K562 (cell line): Measurements from ENCODE around the gene RER1. TPM values are rescaled to one million over a fixed set of nuclear protein-coding genes. Genes with fewer than 3 reads are reported as not detected.

ENCODE experiments used
- ATAC-seq: fragments of 200-7000 bp; cut with Tn5 transposase; 3 replicates; pipeline ENCODE4 v1.9.1; 2020; ENCODE audit warnings: moderate library complexity
- BruUV-seq: library from RNA; stranded (reverse); fragments of 400-500 nt; replicated peaks from 2 replicates; lab custom pipeline; 2021; lab: Mats Ljungman, UMichigan
- CTCF ChIA-PET: fragments of 300-600 bp; formaldehyde crosslinking; extraction: SDS; loops from one replicate; lab custom pipeline; 2021; ENCODE audit warnings: low intra/inter-chr PET ratio; lab: Yijun Ruan, JAX
- POLR2A ChIA-PET: fragments of 300-600, 350-650 bp; sonication (Branson Sonifier 250); formaldehyde crosslinking; extraction: SDS; loops from one replicate; lab custom pipeline; 2021; ENCODE audit warnings: antibody characterized with exemption, inconsistent platforms; lab: Yijun Ruan, JAX
- DNase-seq, 4 experiments: peaks; one replicate each; pipeline versions ENCODE4 v3.0.0 to v3.0.0-alpha.2; 2011 to 2018; ENCODE audit warnings: low spot score in 3 of 4, mixed read lengths in 3 of 4; ENCODE audit errors: extremely low read depth in 1 of 4
- FAIRE-seq: peaks from 2 replicates; lab custom pipeline; 2011; peaks lifted over from hg19 to GRCh38; lab: Jason Lieb, UNC
- H2AFZ ChIP-seq: 2 replicates; pipeline ENCODE4 v1.6.0; 2011; ENCODE audit warnings: low read depth, low read length, control low read depth, inconsistent platforms
- H3K27ac ChIP-seq: fragments of 200-600 bp; 3 replicates; pipeline ENCODE4 v1.8.0; 2011; ENCODE audit warnings: low read depth, mild to moderate bottlenecking, control low read depth, inconsistent platforms, low read length, moderate library complexity, mixed read lengths; ENCODE audit errors: extremely low read depth
- H3K27me3 ChIP-seq, 2 experiments: fragments of 300-600 bp in 1 of 2; 2 replicates in 1 of 2; 3 replicates in 1 of 2; pipeline versions ENCODE4 v1.6.0 to v1.8.0; 2011; ENCODE audit warnings: inconsistent platforms in 2 of 2, low read length in 2 of 2, mild to moderate bottlenecking in 1 of 2, mixed read lengths in 1 of 2, moderate library complexity in 1 of 2; ENCODE audit not compliant: control insufficient read depth in 2 of 2, insufficient read depth in 2 of 2
- H3K36me3 ChIP-seq: fragments of 300-600 bp; 3 replicates; pipeline ENCODE4 v1.8.0; 2011; ENCODE audit warnings: mild to moderate bottlenecking, low read length, inconsistent platforms; ENCODE audit not compliant: control insufficient read depth, insufficient read depth
- H3K4me1 ChIP-seq, 2 experiments: fragments of 200-600 bp in 1 of 2; replicated peaks in 1 of 2; 2 replicates in 1 of 2; 3 replicates in 1 of 2; pipeline versions ENCODE4 v1.5.1 to v1.8.0; 2011; ENCODE audit warnings: inconsistent platforms in 2 of 2, low read length in 2 of 2, mild to moderate bottlenecking in 1 of 2, mixed read lengths in 1 of 2, moderate library complexity in 1 of 2; ENCODE audit not compliant: control insufficient read depth in 2 of 2, insufficient read depth in 2 of 2
- H3K4me2 ChIP-seq: 2 replicates; pipeline ENCODE4 v1.6.1; 2011; ENCODE audit warnings: low read length, control low read depth, inconsistent platforms, mixed read lengths; ENCODE audit not compliant: insufficient read depth
- H3K4me3 ChIP-seq: fragments of 200-600 bp; sonication (generic), shearing (Covaris generic); 2 replicates; pipeline ENCODE4 v1.5.1; 2016; ENCODE audit warnings: control low read depth, inconsistent platforms
- H3K79me2 ChIP-seq: fragments of 200-600 bp; 3 replicates; pipeline ENCODE4 v1.8.0; 2011; ENCODE audit warnings: low read length, inconsistent platforms; ENCODE audit not compliant: control insufficient read depth, insufficient read depth
- H3K9ac ChIP-seq, 2 experiments: 2 replicates each; pipeline versions ENCODE4 v1.6.0 to v1.6.1; 2011; ENCODE audit warnings: low read depth in 2 of 2, low read length in 2 of 2, control low read depth in 1 of 2, inconsistent platforms in 1 of 2, mild to moderate bottlenecking in 1 of 2, mixed read lengths in 1 of 2; ENCODE audit not compliant: insufficient read depth in 1 of 2
- H3K9me1 ChIP-seq: one replicate; pipeline ENCODE4 v1.6.0; 2011; ENCODE audit warnings: inconsistent platforms, mild to moderate bottlenecking, low read length, moderate library complexity; ENCODE audit not compliant: control insufficient read depth, insufficient read depth
- H3K9me3 ChIP-seq: replicated peaks from 2 replicates; pipeline ENCODE4 v1.5.1; 2011; ENCODE audit warnings: low read depth, low read length, inconsistent platforms; ENCODE audit not compliant: control insufficient read depth, insufficient read depth
- H4K20me1 ChIP-seq: replicated peaks from 2 replicates; pipeline ENCODE4 v1.6.1; 2011; ENCODE audit warnings: low read length, inconsistent platforms, mixed read lengths; ENCODE audit not compliant: control insufficient read depth, insufficient read depth
- CEBPZ ChIP-seq: fragments of 150-350 bp; IDR thresholded peaks from 2 replicates; pipeline ENCODE4 v1.6.1; 2014; ENCODE audit warnings: low read depth, mild to moderate bottlenecking, low read length, borderline replicate concordance
- HDAC1 ChIP-seq, 2 experiments: fragments of 450-650 bp; IDR thresholded peaks; 2 replicates each; pipeline ENCODE4 v1.6.1; 2016 to 2017; ENCODE audit warnings: inconsistent platforms in 1 of 2, mild to moderate bottlenecking in 1 of 2, moderate library complexity in 1 of 2
- HMGN3 ChIP-seq: IDR thresholded peaks from 2 replicates; pipeline ENCODE4 v1.6.1; 2011; ENCODE audit warnings: borderline replicate concordance, low read depth, mild to moderate bottlenecking, mixed read lengths, low read length; ENCODE audit not compliant: insufficient read length; ENCODE audit errors: extremely low read depth
- SAFB ChIP-seq: fragments of 200-400 bp; formaldehyde crosslinking; IDR thresholded peaks from 2 replicates; pipeline ENCODE4 v1.6.1; 2017; ENCODE audit warnings: low read depth, low read length, borderline replicate concordance
- SMAD1 ChIP-seq: fragments of 150-350 bp; IDR thresholded peaks from 2 replicates; pipeline ENCODE4 v1.6.1; 2014; ENCODE audit warnings: low read length, low read depth; ENCODE audit not compliant: partially characterized antibody
- TAF9B ChIP-seq: fragments of 450-650 bp; IDR thresholded peaks from 2 replicates; pipeline ENCODE4 v1.6.1; 2018; ENCODE audit warnings: mild to moderate bottlenecking; ENCODE audit not compliant: partially characterized antibody
- ZNF699 ChIP-seq: fragments of 250-450 bp; sonication (Bioruptor Pico); IDR thresholded peaks from 2 replicates; pipeline ENCODE4 v1.8.0; 2021; ENCODE audit warnings: mild to moderate bottlenecking, moderate library complexity; ENCODE audit not compliant: insufficient replicate concordance
- WGBS: fragments of 100-300 bp; shearing (Covaris generic); methylation state at CpG from one replicate; pipeline ENCODE4 v1.1.6; 2016; ENCODE audit warnings: low coverage, mixed read lengths; ENCODE audit not compliant: insufficient coverage; ENCODE audit errors: missing lambda C conversion rate; 5-methylcytosine and 5-hydroxymethylcytosine counted together
- in situ Hi-C: fragments of 300-500 bp; cut with MboI; formaldehyde crosslinking; loops from 4 replicates; pipeline ENCODE4 v1.15.0; 2018; ENCODE audit warnings: inconsistent platforms, mixed read lengths
- intact Hi-C: fragments of 100-400 bp; cut with micrococcal nuclease; formaldehyde crosslinking; loops from 2 replicates; pipeline ENCODE4 v1.14.2; 2022
- polyA plus RNA-seq, 8 experiments: library from polyadenylated mRNA; depleted of rRNA in 4 of 8; stranded (reverse) in 5 of 8; unstranded in 3 of 8; fragments of >200 nt; fragmentation: Nextera tagmentation in 2 of 8; fragmentation: Illumina TruSeq in 1 of 8; extraction: Ambion mirVana in 2 of 8; extraction: Trizol in 1 of 8; gene quantifications; 2 replicates each; pipeline versions ENCODE4 v1.2.1 to v1.2.3, GENCODE V29; 2011 to 2014; ENCODE audit warnings: inconsistent platforms in 1 of 8, missing spikeins in 1 of 8
- total RNA-seq, 7 experiments: library from RNA; depleted of rRNA in 6 of 7; stranded (reverse); fragments of >200 nt in 6 of 7; fragmentation: Illumina TruSeq in 2 of 7; extraction: Trizol in 2 of 7; gene quantifications; 2 replicates each; pipeline versions ENCODE4 v1.2.1 to v1.2.3, GENCODE V29; 2011 to 2021; ENCODE audit warnings: low replicate concordance in 1 of 7

Gene RER1
- total and polyA plus RNA-seq, 9 of the 15 experiments (the other 6 are each of a cell fraction or from before 2014, with no cell fraction given), result 19.6 to 354 (median 183) TPM

- H3K79me2 ChIP-seq, result no peaks in the 10 kb centered on the region
- peaks cover 6% of the 10 kb centered on the region; the same call in 1 of the 2 replicates for H4K20me1 ChIP-seq
- peaks cover 0 to 36% of the 10 kb centered on the region in 2 experiments; a peak in 1 of 5 replicates for H3K4me1 ChIP-seq
- H3K9ac ChIP-seq, result no peak overlapping the region
- BruUV-seq, result no TSS peak
- H3K27ac ChIP-seq, result no peak overlapping the region
- 1% methylated on average over 13 of the region's 13 CpGs for WGBS
- ATAC-seq (no peak), FAIRE-seq (no peak), DNase-seq (no peak)
- H3K4me3 ChIP-seq, result no peak overlapping the region
- H3K36me3 ChIP-seq, result no peaks in the 10 kb centered on the region
- no peak overlapping the region for H3K4me2 ChIP-seq
- intact Hi-C loops, result no loop called here
- no peaks in the 10 kb centered on the region for H3K9me1 ChIP-seq
- H3K9me3 ChIP-seq, result no peaks in the 10 kb centered on the region
- ChIA-PET CTCF (no interaction called here), POLR2A (interaction anchor here (1.5 to 1.6 kb wide), 2 partner anchors 8 to 252 kb away, joined by 4 to 5 read pairs; no protein-coding TSS in a partner anchor)
- peaks cover 24 to 82% of the 10 kb centered on the region in 2 experiments for H3K27me3 ChIP-seq
- in situ Hi-C loops, result no loop called here
- TF ChIP-seq HDAC1 (IDR thresholded peaks at IDR 0.05) (no peak), HMGN3 (no peak)
- H2AFZ ChIP-seq, result no peak overlapping the region
Observed at GRCh38 chr1:2441746-2442145, 50.1 kb downstream of the RER1 start.

GRCh38 chr1:2442661-2443060 is 51.0 kb downstream of the RER1 start:
- Histone ChIP-seq H2AFZ (no peak overlapping the region), H3K9me3 (no peaks in the 10 kb centered on the region), H3K4me3 (no peak overlapping the region), H3K4me1 (peaks cover 0 to 43% of the 10 kb centered on the region in 2 experiments; a peak in 3 of 5 replicates), H4K20me1 (peaks cover 9% of the 10 kb centered on the region; the same call in 1 of the 2 replicates), H3K79me2 (no peaks in the 10 kb centered on the region), H3K9me1 (no peaks in the 10 kb centered on the region), H3K9ac (no peak overlapping the region), H3K36me3 (no peaks in the 10 kb centered on the region), H3K27me3 (peaks cover 27 to 88% of the 10 kb centered on the region in 2 experiments), H3K4me2 (no peak overlapping the region)
- no peak for DNase-seq
- CTCF ChIA-PET, result no interaction called here
- no peak for ATAC-seq
- POLR2A ChIA-PET, result no interaction called here
- intact Hi-C loops, result no loop called here
- 1% methylated on average over 6 of the region's 6 CpGs for WGBS
- in situ Hi-C loops, result no loop called here
- BruUV-seq, result no TSS peak
- TF ChIP-seq SMAD1 (no peak), ZNF699 (no peak), TAF9B (no peak), SAFB (no peak), CEBPZ (no peak)
- TF ChIP-seq, all 486 proteins: peak for 0
- FAIRE-seq, result no peak
- H3K27ac ChIP-seq, result no peak overlapping the region
